HFFc6 (cell line): ENCODE results near the gene TFF3. TPM values are rescaled to one million over a fixed set of nuclear protein-coding genes. Genes with fewer than 3 reads are reported as not detected.

Source experiments
- DNase-seq: peaks from one replicate; pipeline ENCODE4 v3.0.0-alpha.2; 2018
- H3K27ac Mint-ChIP-seq: 2 replicates; pipeline ENCODE4 v1.8.0; 2020; ENCODE audit warnings: mild to moderate bottlenecking, mixed read lengths
- H3K27me3 Mint-ChIP-seq: 2 replicates; pipeline ENCODE4 v1.8.0; 2021; ENCODE audit warnings: mild to moderate bottlenecking, moderate library complexity, mixed read lengths; ENCODE audit not compliant: insufficient read depth
- H3K36me3 Mint-ChIP-seq: 2 replicates; pipeline ENCODE4 v1.8.0; 2021; ENCODE audit warnings: low read depth, mixed read lengths
- H3K4me1 Mint-ChIP-seq: 2 replicates; pipeline ENCODE4 v1.8.0; 2020; ENCODE audit warnings: low read depth, mixed read lengths
- H3K4me3 Mint-ChIP-seq: 2 replicates; pipeline ENCODE4 v1.8.0; 2020; ENCODE audit warnings: mild to moderate bottlenecking, moderate library complexity, mixed read lengths
- H3K9me3 Mint-ChIP-seq: 2 replicates; pipeline ENCODE4 v1.8.0; 2020; ENCODE audit warnings: mild to moderate bottlenecking, mixed read lengths
- total RNA-seq, 6 experiments: library from RNA; stranded (reverse); fragmentation: NEBNext Ultra II Directional; extraction: Animal tissue kit (Norgen Biotek cat#: 25700); gene quantifications; 2 replicates in 1 of 6; 3 replicates in 5 of 6; pipeline ENCODE4 v1.2.3, GENCODE V29; 2021
- TF ChIP-seq, protein P1 (sequence below): fragments of 200-600 bp; sonication (generic); IDR thresholded peaks from 2 replicates; pipeline ENCODE4 v1.5.0; 2021; ENCODE audit warnings: antibody characterized with exemption, mild to moderate bottlenecking

TFF3 gene
- total RNA-seq, 6 experiments from 2014 or later, result not detected

- Mint-ChIP-seq H3K27me3 (no peaks in the 10 kb centered on the region), H3K27ac (no peak overlapping the region), H3K36me3 (peaks cover 12% of the 10 kb centered on the region; the same call in 1 of the 2 replicates), H3K4me1 (no peaks in the 10 kb centered on the region), H3K9me3 (peaks cover 56% of the 10 kb centered on the region), H3K4me3 (no peak overlapping the region)
- TF ChIP-seq, protein P1, sequence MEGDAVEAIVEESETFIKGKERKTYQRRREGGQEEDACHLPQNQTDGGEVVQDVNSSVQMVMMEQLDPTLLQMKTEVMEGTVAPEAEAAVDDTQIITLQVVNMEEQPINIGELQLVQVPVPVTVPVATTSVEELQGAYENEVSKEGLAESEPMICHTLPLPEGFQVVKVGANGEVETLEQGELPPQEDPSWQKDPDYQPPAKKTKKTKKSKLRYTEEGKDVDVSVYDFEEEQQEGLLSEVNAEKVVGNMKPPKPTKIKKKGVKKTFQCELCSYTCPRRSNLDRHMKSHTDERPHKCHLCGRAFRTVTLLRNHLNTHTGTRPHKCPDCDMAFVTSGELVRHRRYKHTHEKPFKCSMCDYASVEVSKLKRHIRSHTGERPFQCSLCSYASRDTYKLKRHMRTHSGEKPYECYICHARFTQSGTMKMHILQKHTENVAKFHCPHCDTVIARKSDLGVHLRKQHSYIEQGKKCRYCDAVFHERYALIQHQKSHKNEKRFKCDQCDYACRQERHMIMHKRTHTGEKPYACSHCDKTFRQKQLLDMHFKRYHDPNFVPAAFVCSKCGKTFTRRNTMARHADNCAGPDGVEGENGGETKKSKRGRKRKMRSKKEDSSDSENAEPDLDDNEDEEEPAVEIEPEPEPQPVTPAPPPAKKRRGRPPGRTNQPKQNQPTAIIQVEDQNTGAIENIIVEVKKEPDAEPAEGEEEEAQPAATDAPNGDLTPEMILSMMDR, result no peak
- no peak for DNase-seq
These were observed 31.2 kb upstream of the TFF3 start for GRCh38 chr21:42346441-42346840.

GRCh38 chr21:42344631-42345030 lies 29.4 kb upstream of the TFF3 start:
- Mint-ChIP-seq H3K27ac (no peak overlapping the region), H3K36me3 (peaks cover 15% of the 10 kb centered on the region; the same call in 1 of the 2 replicates), H3K27me3 (no peaks in the 10 kb centered on the region), H3K4me1 (no peaks in the 10 kb centered on the region), H3K9me3 (peaks cover 57% of the 10 kb centered on the region), H3K4me3 (no peak overlapping the region)
- TF ChIP-seq, protein P1, result no peak
- DNase-seq, result no peak

- H3K9me3 Mint-ChIP-seq, result peaks cover 62% of the 10 kb centered on the region
- no peak overlapping the region for H3K4me3 Mint-ChIP-seq
- no peak overlapping the region for H3K27ac Mint-ChIP-seq
- H3K4me1 Mint-ChIP-seq, result no peaks in the 10 kb centered on the region
- no peaks in the 10 kb centered on the region; the same call in 1 of the 2 replicates for H3K27me3 Mint-ChIP-seq
- peaks cover 15% of the 10 kb centered on the region; the same call in 1 of the 2 replicates for H3K36me3 Mint-ChIP-seq
- TF ChIP-seq, protein P1, result no peak
- DNase-seq, result no peak
These were observed 28.8 kb upstream of the TFF3 start for GRCh38 chr21:42343963-42344510.

GRCh38 chr21:42343556-42343955 lies 28.3 kb upstream of the TFF3 start:
- no peak overlapping the region for H3K27ac Mint-ChIP-seq

GRCh38 chr21:42343101-42343500 lies 27.9 kb upstream of the TFF3 start:
- DNase-seq, result no peak
- Mint-ChIP-seq H3K9me3 (peaks cover 65% of the 10 kb centered on the region), H3K27ac (no peak overlapping the region), H3K4me3 (no peak overlapping the region), H3K4me1 (no peaks in the 10 kb centered on the region), H3K36me3 (peaks cover 13% of the 10 kb centered on the region; the same call in 1 of the 2 replicates), H3K27me3 (no peaks in the 10 kb centered on the region; the same call in 1 of the 2 replicates)
- TF ChIP-seq, protein P1, result no peak

More at GRCh38 chr21:42343556-42343955, 28.3 kb upstream of the TFF3 start:
- DNase-seq, result no peak
- Mint-ChIP-seq H3K4me1 (no peaks in the 10 kb centered on the region), H3K36me3 (peaks cover 15% of the 10 kb centered on the region; the same call in 1 of the 2 replicates), H3K4me3 (no peak overlapping the region), H3K9me3 (peaks cover 67% of the 10 kb centered on the region), H3K27me3 (no peaks in the 10 kb centered on the region; the same call in 1 of the 2 replicates)
- TF ChIP-seq, protein P1, result no peak
